SU-DHL-6 (cell line): ENCODE results near the gene SUB1.

Experiments
- CTCF ChIP-seq: fragments of 200-600 bp; sonication (generic); IDR thresholded peaks from one replicate; pipeline ENCODE4 v1.5.1; 2017; ENCODE audit warnings: antibody characterized with exemption, mild to moderate bottlenecking, low read length, moderate library complexity; ENCODE audit not compliant: insufficient read depth, poor library complexity, severe bottlenecking
- EZH2phosphoT487 ChIP-seq: fragments of 200-600 bp; sonication (generic), shearing (Covaris generic); conservative IDR thresholded peaks from 2 replicates; pipeline ENCODE4 v1.6.1; 2018; ENCODE audit warnings: mild to moderate bottlenecking, antibody characterized with exemption, low read length, moderate library complexity, mixed read lengths

GRCh38 chr5:32651638-32652037 is 66.3 kb downstream of the SUB1 start:
- TF ChIP-seq CTCF (no peak), EZH2phosphoT487 (no peak)
